ENCODE data around the gene KCNQ1.

Gene KCNQ1

DNA sequence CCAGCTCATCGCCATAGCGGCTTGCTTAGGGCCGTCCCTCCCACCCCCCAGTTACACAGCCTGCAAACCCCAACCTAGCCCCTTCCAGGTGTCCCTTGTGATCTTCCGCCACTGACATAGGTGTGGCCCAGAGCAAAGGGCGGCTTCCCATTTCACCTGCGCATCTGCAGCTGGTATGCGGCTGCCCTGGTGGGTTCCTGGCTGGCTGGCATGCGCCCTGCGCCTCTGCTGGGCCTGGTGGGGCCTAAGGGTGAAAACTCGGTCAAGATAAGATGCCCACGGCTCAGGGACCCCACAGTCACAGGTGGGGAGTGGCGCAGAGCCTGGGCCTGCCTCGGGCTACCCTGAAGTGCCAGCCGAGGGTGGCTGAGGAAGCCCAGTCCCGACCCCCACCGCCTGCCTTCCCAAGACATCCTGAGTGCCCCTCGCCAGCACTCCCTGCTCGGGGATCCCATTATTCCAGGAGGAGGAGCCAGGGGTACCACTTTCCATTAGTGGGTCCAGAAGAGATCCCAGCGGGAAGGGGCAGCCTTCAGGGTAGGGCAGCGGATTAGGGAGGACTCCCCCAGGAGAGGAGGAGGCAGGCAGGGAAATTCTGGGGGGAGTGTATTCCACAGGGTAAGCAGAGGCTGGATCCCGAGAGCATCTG lies 291.9 kb downstream of the KCNQ1 start:
- in situ Hi-C loops (cut with HindIII; ENCODE audit: low sequenced_read_pairs): no loop called here
- no peak for DNase-seq (ENCODE audit: low read depth)
- TF ChIP-seq, protein P1, sequence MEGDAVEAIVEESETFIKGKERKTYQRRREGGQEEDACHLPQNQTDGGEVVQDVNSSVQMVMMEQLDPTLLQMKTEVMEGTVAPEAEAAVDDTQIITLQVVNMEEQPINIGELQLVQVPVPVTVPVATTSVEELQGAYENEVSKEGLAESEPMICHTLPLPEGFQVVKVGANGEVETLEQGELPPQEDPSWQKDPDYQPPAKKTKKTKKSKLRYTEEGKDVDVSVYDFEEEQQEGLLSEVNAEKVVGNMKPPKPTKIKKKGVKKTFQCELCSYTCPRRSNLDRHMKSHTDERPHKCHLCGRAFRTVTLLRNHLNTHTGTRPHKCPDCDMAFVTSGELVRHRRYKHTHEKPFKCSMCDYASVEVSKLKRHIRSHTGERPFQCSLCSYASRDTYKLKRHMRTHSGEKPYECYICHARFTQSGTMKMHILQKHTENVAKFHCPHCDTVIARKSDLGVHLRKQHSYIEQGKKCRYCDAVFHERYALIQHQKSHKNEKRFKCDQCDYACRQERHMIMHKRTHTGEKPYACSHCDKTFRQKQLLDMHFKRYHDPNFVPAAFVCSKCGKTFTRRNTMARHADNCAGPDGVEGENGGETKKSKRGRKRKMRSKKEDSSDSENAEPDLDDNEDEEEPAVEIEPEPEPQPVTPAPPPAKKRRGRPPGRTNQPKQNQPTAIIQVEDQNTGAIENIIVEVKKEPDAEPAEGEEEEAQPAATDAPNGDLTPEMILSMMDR (IDR thresholded peaks at IDR 0.05; ENCODE audit: low read depth, low read length, missing control alignments): no peak
- no peak overlapping the region for H3K4me3 ChIP-seq (ENCODE audit: low read depth, low read length)

DNA sequence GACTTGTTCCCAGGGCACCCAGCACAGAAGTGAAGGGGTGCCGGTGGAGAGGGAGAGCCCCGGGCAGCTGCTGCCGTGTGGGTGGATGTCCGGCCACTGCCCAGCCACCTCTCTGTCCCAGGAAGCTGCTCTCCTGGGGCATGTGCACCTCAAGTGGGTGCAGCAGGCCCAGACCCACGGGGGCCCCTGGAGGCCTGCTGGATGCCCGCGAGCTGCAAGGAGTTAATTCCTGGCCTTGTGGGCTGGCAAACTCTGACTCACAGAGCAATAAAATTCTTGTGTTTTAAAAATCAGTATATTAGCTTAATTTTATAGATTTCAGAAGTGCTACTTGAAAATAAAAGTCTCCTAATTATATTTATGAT lies 292.4 kb downstream of the KCNQ1 start:
- TF ChIP-seq, protein P1 (IDR thresholded peaks at IDR 0.05; ENCODE audit: low read depth, low read length, missing control alignments): no peak
- H3K4me3 ChIP-seq (ENCODE audit: low read depth, low read length): no peak overlapping the region
- no peak for DNase-seq (ENCODE audit: low read depth)
- in situ Hi-C loops (cut with HindIII; ENCODE audit: low sequenced_read_pairs): no loop called here

DNA sequence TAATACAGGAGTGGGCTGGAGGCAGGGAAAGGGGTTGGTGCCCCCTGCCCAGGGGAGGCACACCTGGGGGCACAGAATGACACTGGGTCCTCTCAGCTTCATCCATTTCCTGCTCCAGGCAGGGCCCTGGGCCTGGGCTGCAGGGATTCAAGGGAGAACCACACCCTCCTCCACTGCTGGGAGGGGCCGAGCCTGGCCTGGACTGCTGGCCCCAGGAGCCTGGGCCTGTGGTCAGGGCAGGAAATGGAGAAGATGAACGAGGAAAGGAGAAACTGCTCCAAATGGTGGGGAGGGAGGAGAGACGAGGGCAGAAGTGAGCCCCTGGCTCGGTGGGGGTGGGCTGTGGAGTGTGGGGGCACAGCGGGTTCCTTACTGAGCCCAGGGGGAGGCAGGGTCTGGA lies 293.1 kb downstream of the KCNQ1 start:
- TF ChIP-seq, protein P1 (IDR thresholded peaks at IDR 0.05; ENCODE audit: low read depth, low read length, missing control alignments): no peak
- H3K4me3 ChIP-seq (ENCODE audit: low read depth, low read length): no peak overlapping the region
- in situ Hi-C loops (cut with HindIII; ENCODE audit: low sequenced_read_pairs): no loop called here
- no peak for DNase-seq (ENCODE audit: low read depth)

DNA sequence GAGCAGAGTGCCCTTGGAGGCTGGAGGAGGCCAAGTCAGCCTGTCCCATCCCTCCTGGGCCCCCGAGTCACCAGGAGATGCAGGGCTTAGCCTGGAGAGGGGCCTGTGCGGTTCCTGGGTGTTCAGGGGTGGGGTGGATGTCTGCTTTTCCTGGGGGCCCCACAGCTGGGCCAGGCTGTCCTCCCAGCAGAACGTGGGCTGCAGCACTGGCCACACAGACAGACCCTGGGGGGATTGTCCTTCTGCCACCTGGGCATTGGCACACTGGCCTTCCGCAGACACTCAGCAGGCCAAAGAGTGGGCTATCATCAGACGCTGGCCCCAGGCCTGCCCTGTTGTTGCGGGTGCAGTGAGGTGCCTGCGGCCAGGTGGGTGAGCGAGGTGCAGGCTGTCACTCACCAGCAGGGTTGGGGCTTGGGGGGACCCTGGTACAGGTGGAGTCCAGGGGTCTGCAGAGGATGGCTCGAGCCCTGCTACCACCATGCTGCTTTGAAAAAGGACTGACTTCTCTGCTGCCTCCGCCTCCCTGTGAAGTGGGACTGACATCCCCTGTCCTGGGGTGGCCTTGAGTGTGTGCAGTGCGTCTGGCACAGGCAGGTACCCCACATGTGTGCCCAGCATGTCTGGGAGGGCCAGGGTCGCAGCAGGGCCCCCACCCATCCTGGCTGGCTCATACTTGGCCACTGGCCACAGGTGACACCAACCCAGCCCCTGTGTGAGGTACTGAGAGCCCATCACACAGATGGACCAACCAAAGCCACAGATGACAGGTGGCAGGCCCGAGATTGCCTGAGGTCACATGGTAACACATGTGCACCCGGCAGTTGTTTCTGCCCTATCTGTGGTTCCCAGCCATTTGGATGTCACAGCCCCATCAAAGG lies 294.0 kb downstream of the KCNQ1 start:
- DNase-seq (ENCODE audit: low read depth): no peak
- no peak overlapping the region for H3K4me3 ChIP-seq (ENCODE audit: low read depth, low read length)
- in situ Hi-C loops (cut with HindIII; ENCODE audit: low sequenced_read_pairs): no loop called here
- TF ChIP-seq, protein P1 (IDR thresholded peaks at IDR 0.05; ENCODE audit: low read depth, low read length, missing control alignments): no peak

DNA sequence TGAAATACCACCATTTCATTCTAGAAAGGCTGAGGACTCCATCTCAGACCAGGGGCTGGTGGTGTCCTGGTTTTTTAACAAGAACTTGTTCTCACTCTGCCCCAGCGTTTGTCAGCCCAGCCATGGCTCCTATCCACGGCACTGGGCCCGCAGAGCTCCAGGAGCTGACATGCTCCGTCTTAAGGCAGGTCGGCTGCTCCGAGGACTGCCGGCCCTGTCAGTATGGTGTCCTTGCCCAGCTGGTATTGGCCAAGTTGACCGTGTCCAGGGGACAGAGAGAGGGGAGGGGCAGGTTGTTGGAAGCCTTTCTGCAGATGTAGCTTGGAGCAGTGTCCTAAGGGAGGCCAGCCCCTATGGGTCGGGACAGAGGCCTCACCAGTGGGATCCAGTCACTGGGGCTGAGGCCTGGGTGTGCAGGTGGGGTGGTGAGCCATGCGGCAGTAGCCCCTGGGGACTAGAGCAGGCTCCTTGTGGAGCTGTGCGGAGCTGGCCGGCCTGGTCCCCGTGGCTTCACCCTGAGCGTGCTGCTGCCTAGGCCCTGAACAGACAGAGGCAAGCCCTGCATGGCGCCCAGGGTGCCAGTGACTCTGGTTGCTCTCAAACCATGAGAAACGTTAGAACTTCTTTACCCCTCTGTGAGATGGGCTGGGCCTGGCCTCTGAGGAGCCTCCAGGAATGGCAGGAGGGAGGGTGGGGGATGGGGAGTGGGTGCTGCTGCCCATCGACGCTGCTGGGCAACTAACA lies 294.9 kb downstream of the KCNQ1 start:
- TF ChIP-seq, protein P1 (IDR thresholded peaks at IDR 0.05; ENCODE audit: low read depth, low read length, missing control alignments): no peak
- no peak overlapping the region for H3K4me3 ChIP-seq (ENCODE audit: low read depth, low read length)
- DNase-seq (ENCODE audit: low read depth): no peak
- in situ Hi-C loops (cut with HindIII; ENCODE audit: low sequenced_read_pairs): no loop called here

DNA sequence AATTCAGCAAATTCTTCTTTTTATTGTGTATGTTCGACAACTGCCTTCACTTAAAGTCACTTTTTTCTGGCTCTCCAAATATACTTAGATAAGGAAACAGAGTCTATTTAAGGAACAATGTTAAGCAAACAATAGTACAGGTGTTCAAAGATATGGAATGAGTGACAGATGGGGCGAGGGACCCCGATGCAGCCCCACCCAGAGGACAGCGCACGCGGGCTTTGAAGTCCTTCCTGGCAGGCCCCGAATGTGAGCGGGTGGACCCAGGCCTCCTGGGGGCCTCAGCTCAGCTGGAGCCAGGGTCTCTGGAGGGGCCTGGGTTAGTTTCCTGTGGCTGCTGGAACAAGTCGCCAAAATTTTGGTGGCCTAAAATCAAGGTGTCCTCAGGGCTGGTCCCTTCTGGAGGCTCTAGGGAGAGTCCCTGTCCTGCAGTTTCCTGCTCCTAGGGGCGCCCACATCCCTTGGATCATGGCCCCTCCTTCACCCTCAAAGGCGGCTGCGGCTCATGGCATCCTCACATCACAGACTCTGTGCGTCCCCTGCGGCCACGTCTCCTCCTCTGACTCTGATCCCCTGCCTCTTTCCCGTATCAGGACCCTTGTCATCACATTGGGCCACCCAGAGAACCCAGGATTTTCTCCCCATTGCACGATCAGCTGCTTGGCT lies 295.6 kb downstream of the KCNQ1 start:
- in situ Hi-C loops (cut with HindIII; ENCODE audit: low sequenced_read_pairs): no loop called here
- TF ChIP-seq, protein P1 (IDR thresholded peaks at IDR 0.05; ENCODE audit: low read depth, low read length, missing control alignments): no peak
- H3K4me3 ChIP-seq (ENCODE audit: low read depth, low read length): no peak overlapping the region
- no peak for DNase-seq (ENCODE audit: low read depth)

Measured in astrocyte of the cerebellum (primary cell).